NCI-H146 (cell line): Measurements from ENCODE around the gene TBC1D22A.

Source experiments
- DNase-seq: peaks from one replicate; lab custom pipeline; 2025; lab: John Stamatoyannopoulos, UW

The TBC1D22A gene

GRCh38 chr22:47219789-47220188, 457.3 kb downstream of the TBC1D22A start:
- DNase-seq, result no peak

GRCh38 chr22:47220752-47221151, 458.3 kb downstream of the TBC1D22A start:
- no peak for DNase-seq

GRCh38 chr22:47221840-47222615, 459.6 kb downstream of the TBC1D22A start:
- peak; percentile 88 for DNase-seq
